Keratinocyte (primary cell): ENCODE data around the gene OAF. TPM values are rescaled to one million over a fixed set of nuclear protein-coding genes. Genes with fewer than 3 reads are reported as not detected.

Source experiments
- DNase-seq: peaks from one replicate; pipeline ENCODE4 v3.0.0-alpha.2; 2011; ENCODE audit warnings: low read depth, missing footprints, low spot score
- FAIRE-seq: peaks from 2 replicates; lab custom pipeline; 2011; peaks lifted over from hg19 to GRCh38; lab: Jason Lieb, UNC
- H2AFZ ChIP-seq: 2 replicates; pipeline ENCODE4 v1.6.0; 2012; ENCODE audit warnings: low read length, control low read depth, inconsistent platforms; ENCODE audit not compliant: control insufficient read depth
- H3K27ac ChIP-seq: 2 replicates; pipeline ENCODE4 v1.5.1; 2011; ENCODE audit warnings: low read length; ENCODE audit not compliant: control insufficient read depth, insufficient read depth
- H3K27me3 ChIP-seq: 3 replicates; pipeline ENCODE4 v1.6.0; 2011; ENCODE audit warnings: low read length; ENCODE audit not compliant: control insufficient read depth, insufficient read depth; ENCODE audit errors: extremely low read depth
- H3K36me3 ChIP-seq, 2 experiments: 2 replicates in 1 of 2; 3 replicates in 1 of 2; pipeline ENCODE4 v1.5.1; 2011; ENCODE audit warnings: low read length in 2 of 2, mild to moderate bottlenecking in 1 of 2; ENCODE audit not compliant: control insufficient read depth in 2 of 2, insufficient read depth in 2 of 2; ENCODE audit errors: extremely low read depth in 1 of 2
- H3K4me1 ChIP-seq: 3 replicates; pipeline ENCODE4 v1.5.1; 2011; ENCODE audit warnings: low read length; ENCODE audit not compliant: control insufficient read depth, insufficient read depth; ENCODE audit errors: extremely low read depth
- H3K4me2 ChIP-seq: 3 replicates; pipeline ENCODE4 v1.6.0; 2011; ENCODE audit warnings: low read depth, low read length; ENCODE audit not compliant: control insufficient read depth, insufficient read depth; ENCODE audit errors: extremely low read depth
- H3K4me3 ChIP-seq, 3 experiments: fragments of 200-600 bp in 1 of 3; sonication (generic) in 1 of 3; 2 replicates in 2 of 3; 3 replicates in 1 of 3; pipeline ENCODE4 v1.5.1; 2011 to 2016; ENCODE audit warnings: low read length in 3 of 3, mild to moderate bottlenecking in 3 of 3, control low read depth in 2 of 3, inconsistent platforms in 1 of 3, low read depth in 1 of 3, mixed read lengths in 1 of 3, mixed run types in 1 of 3, moderate library complexity in 1 of 3; ENCODE audit not compliant: control insufficient read depth in 2 of 3, insufficient read depth in 2 of 3; ENCODE audit errors: extremely low read depth in 1 of 3
- H3K79me2 ChIP-seq: 2 replicates; pipeline ENCODE4 v1.6.0; 2012; ENCODE audit warnings: low read length; ENCODE audit not compliant: control insufficient read depth, insufficient read depth
- H3K9ac ChIP-seq: 3 replicates; pipeline ENCODE4 v1.6.0; 2011; ENCODE audit warnings: low read length; ENCODE audit not compliant: control insufficient read depth, insufficient read depth; ENCODE audit errors: extremely low read depth
- H3K9me1 ChIP-seq: 3 replicates; pipeline ENCODE4 v1.6.0; 2011; ENCODE audit warnings: low read length; ENCODE audit not compliant: control insufficient read depth, insufficient read depth; ENCODE audit errors: extremely low read depth
- H3K9me3 ChIP-seq: 2 replicates; pipeline ENCODE4 v1.5.1; 2012; ENCODE audit warnings: low read depth, low read length; ENCODE audit not compliant: control insufficient read depth
- H4K20me1 ChIP-seq: 3 replicates; pipeline ENCODE4 v1.6.0; 2011; ENCODE audit warnings: low read length; ENCODE audit not compliant: control insufficient read depth, insufficient read depth; ENCODE audit errors: extremely low read depth
- CTCF ChIP-seq, 3 experiments: IDR thresholded peaks in 1 of 3; conservative IDR thresholded peaks in 1 of 3; optimal IDR thresholded peaks in 1 of 3; 2 replicates in 2 of 3; 3 replicates in 1 of 3; pipeline versions ENCODE3 to v1.5.1; 2011; ENCODE audit warnings: low read length in 3 of 3, mild to moderate bottlenecking in 3 of 3, moderate library complexity in 2 of 3, control low read depth in 1 of 3, inconsistent platforms in 1 of 3; ENCODE audit not compliant: insufficient read depth in 2 of 3; ENCODE audit errors: extremely low read depth in 1 of 3
- EZH2 ChIP-seq: IDR thresholded peaks from one replicate; pipeline ENCODE4 v1.6.1; 2012; ENCODE audit warnings: inconsistent platforms, mild to moderate bottlenecking, low read length, moderate library complexity
- dilution Hi-C: fragments of 300-500 bp; cut with MboI; formaldehyde crosslinking; loops from one replicate; pipeline ENCODE4 v1.7.0; 2020; ENCODE audit warnings: low sequenced_read_pairs; ENCODE audit not compliant: extremely low pct_ligation_motif_present
- polyA plus RNA-seq, 5 experiments: library from polyadenylated mRNA; depleted of rRNA in 3 of 5; stranded (reverse) in 3 of 5; stranded (forward) in 1 of 5; unstranded in 1 of 5; fragments of >200 nt; gene quantifications; 1 replicate in 1 of 5; 2 replicates in 3 of 5; 3 replicates in 1 of 5; pipeline versions ENCODE4 v1.2.1 to v1.2.3, GENCODE V29; 2011 to 2012; ENCODE audit warnings: missing spikeins in 2 of 5, low read depth in 1 of 5, low replicate concordance in 1 of 5

OAF gene
- polyA plus RNA-seq, 1 donor (not counting 4 experiments of a cell fraction or from before 2014, with no cell fraction given) = 11.2 TPM

GRCh38 chr11:120194166-120194565 is 16.7 kb upstream of the OAF start:
- H3K9ac ChIP-seq = no peak overlapping the region
- H3K4me2 ChIP-seq = no peak overlapping the region
- no peaks in the 10 kb centered on the region for H3K9me1 ChIP-seq
- H3K9me3 ChIP-seq = no peaks in the 10 kb centered on the region
- TF ChIP-seq CTCF (optimal IDR thresholded peaks at IDR 0.05 in 1 of 3, IDR thresholded peaks at IDR 0.05 in 1 of 3, conservative IDR thresholded peaks at IDR 0.05 in 1 of 3; ENCODE audit: extremely low read depth in 1 of 3, insufficient read depth in 2 of 3, low read length in 3 of 3) (no peak), EZH2 (no peak)
- no peaks in the 10 kb centered on the region for H3K4me1 ChIP-seq
- no peak overlapping the region for H3K4me3 ChIP-seq
- dilution Hi-C loops = no loop called here
- DNase-seq (no peak), FAIRE-seq (no peak)
- no peak overlapping the region for H2AFZ ChIP-seq
- no peaks in the 10 kb centered on the region for H3K79me2 ChIP-seq
- no peaks in the 10 kb centered on the region for H4K20me1 ChIP-seq
- H3K27me3 ChIP-seq = peaks cover 30% of the 10 kb centered on the region
- H3K36me3 ChIP-seq = no peaks in the 10 kb centered on the region
- no peak overlapping the region for H3K27ac ChIP-seq

GRCh38 chr11:120195601-120196320 is 15.1 kb upstream of the OAF start:
- FAIRE-seq (no peak), DNase-seq (no peak)
- dilution Hi-C loops = no loop called here
- H4K20me1 ChIP-seq = no peaks in the 10 kb centered on the region
- H3K9me1 ChIP-seq = no peaks in the 10 kb centered on the region
- no peaks in the 10 kb centered on the region for H3K79me2 ChIP-seq
- H3K27me3 ChIP-seq = peaks cover 30% of the 10 kb centered on the region
- no peaks in the 10 kb centered on the region for H3K36me3 ChIP-seq
- no peak overlapping the region for H2AFZ ChIP-seq
- no peak overlapping the region for H3K9ac ChIP-seq
- no peak overlapping the region for H3K27ac ChIP-seq
- H3K4me2 ChIP-seq = no peak overlapping the region
- H3K4me3 ChIP-seq = no peak overlapping the region
- no peaks in the 10 kb centered on the region for H3K9me3 ChIP-seq
- TF ChIP-seq CTCF (optimal IDR thresholded peaks at IDR 0.05 in 1 of 3, IDR thresholded peaks at IDR 0.05 in 1 of 3, conservative IDR thresholded peaks at IDR 0.05 in 1 of 3; ENCODE audit: extremely low read depth in 1 of 3, insufficient read depth in 2 of 3, low read length in 3 of 3) (no peak), EZH2 (no peak)
- no peaks in the 10 kb centered on the region for H3K4me1 ChIP-seq
